Upper lobe of right lung (tissue), 1 donor: ENCODE results near the gene NME3. TPM values are rescaled to one million over a fixed set of nuclear protein-coding genes. Genes with fewer than 3 reads are reported as not detected.

Experiments
- ATAC-seq: fragments of 200-7000 bp; cut with Tn5 transposase; one replicate; pipeline ENCODE4 v1.9.1; 2020; ENCODE audit warnings: mild to moderate bottlenecking, moderate library complexity
- DNase-seq: peaks from one replicate; pipeline ENCODE4 v3.0.0-alpha.2; 2020
- H3K27ac ChIP-seq: fragments of 200-600 bp; one replicate; pipeline ENCODE4 v1.8.0; 2022
- H3K27me3 ChIP-seq: fragments of 200-600 bp; one replicate; pipeline ENCODE4 v1.8.0; 2022; ENCODE audit warnings: mild to moderate bottlenecking
- H3K36me3 ChIP-seq: fragments of 200-600 bp; one replicate; pipeline ENCODE4 v1.8.0; 2022
- H3K4me1 ChIP-seq: fragments of 200-600 bp; one replicate; pipeline ENCODE4 v1.8.0; 2022
- H3K4me3 ChIP-seq: fragments of 200-600 bp; one replicate; pipeline ENCODE4 v1.8.0; 2022; ENCODE audit warnings: mild to moderate bottlenecking
- H3K9me3 ChIP-seq: fragments of 200-600 bp; one replicate; pipeline ENCODE4 v1.8.0; 2022
- CTCF ChIP-seq: fragments of 200-600 bp; IDR thresholded peaks from one replicate; pipeline ENCODE4 v1.8.0; 2022; ENCODE audit warnings: antibody characterized with exemption
- intact Hi-C: fragments of 100-400 bp; cut with DNase I; formaldehyde crosslinking; loops from one replicate; pipeline ENCODE4 v1.11.0; 2022
- total RNA-seq: library from RNA; stranded (reverse); fragmentation: NEBNext Ultra II Directional; extraction: Animal tissue kit (Norgen Biotek cat#: 25700); gene quantifications from one replicate; pipeline ENCODE4 v1.2.1, GENCODE V29; 2021
- donor health status: DM: no; HTN: yes; CAD: no; lungs with severe emphysema.

Gene NME3
- total RNA-seq, 1 donor from 2014 or later = 67.2 TPM

GRCh38 chr16:1749152-1750117, 21.9 kb downstream of the NME3 start:
- Histone ChIP-seq H3K9me3 (no peaks in the 10 kb centered on the region), H3K27me3 (no peaks in the 10 kb centered on the region), H3K36me3 (peaks cover 77% of the 10 kb centered on the region), H3K4me1 (no peaks in the 10 kb centered on the region), H3K27ac (no peak overlapping the region), H3K4me3 (no peak overlapping the region)
- DNase-seq (no peak), ATAC-seq (peak; percentile 10)
- no peak for TF ChIP-seq CTCF
- intact Hi-C loops = no loop called here

GRCh38 chr16:1747934-1748333, 23.4 kb downstream of the NME3 start:
- DNase-seq (no peak), ATAC-seq (no peak)
- Histone ChIP-seq H3K27ac (no peak overlapping the region), H3K4me1 (no peaks in the 10 kb centered on the region), H3K4me3 (no peak overlapping the region), H3K27me3 (no peaks in the 10 kb centered on the region), H3K9me3 (no peaks in the 10 kb centered on the region), H3K36me3 (peaks cover 83% of the 10 kb centered on the region)
- intact Hi-C loops = no loop called here
- no peak for TF ChIP-seq CTCF

GRCh38 chr16:1746693-1747195, 24.6 kb downstream of the NME3 start:
- Histone ChIP-seq H3K27ac (no peak overlapping the region), H3K9me3 (no peaks in the 10 kb centered on the region), H3K36me3 (peaks cover 71% of the 10 kb centered on the region), H3K4me3 (no peak overlapping the region), H3K4me1 (no peaks in the 10 kb centered on the region), H3K27me3 (no peaks in the 10 kb centered on the region)
- no peak for ATAC-seq
- intact Hi-C loops = no loop called here
- TF ChIP-seq CTCF = no peak
- DNase-seq = no peak

GRCh38 chr16:1745900-1746692, 25.2 kb downstream of the NME3 start:
- no peak overlapping the region for H3K27ac ChIP-seq
- intact Hi-C loops = no loop called here
- ATAC-seq (no peak), DNase-seq (no peak)
- no peaks in the 10 kb centered on the region for H3K4me1 ChIP-seq
- no peak overlapping the region for H3K4me3 ChIP-seq
- peaks cover 64% of the 10 kb centered on the region for H3K36me3 ChIP-seq
- H3K27me3 ChIP-seq = no peaks in the 10 kb centered on the region
- H3K9me3 ChIP-seq = no peaks in the 10 kb centered on the region
- TF ChIP-seq CTCF = no peak

- no peak overlapping the region for H3K4me3 ChIP-seq
- ATAC-seq (no peak), DNase-seq (no peak)
- intact Hi-C loops = no loop called here
- H3K27me3 ChIP-seq = no peaks in the 10 kb centered on the region
- H3K36me3 ChIP-seq = peaks cover 63% of the 10 kb centered on the region
- no peak for TF ChIP-seq CTCF
- H3K9me3 ChIP-seq = no peaks in the 10 kb centered on the region
- no peaks in the 10 kb centered on the region for H3K4me1 ChIP-seq
- H3K27ac ChIP-seq = no peak overlapping the region
Observed at GRCh38 chr16:1745181-1745899, 26.0 kb downstream of the NME3 start.
